ENCODE measurements around the gene NUP107.

Gene NUP107

DNA sequence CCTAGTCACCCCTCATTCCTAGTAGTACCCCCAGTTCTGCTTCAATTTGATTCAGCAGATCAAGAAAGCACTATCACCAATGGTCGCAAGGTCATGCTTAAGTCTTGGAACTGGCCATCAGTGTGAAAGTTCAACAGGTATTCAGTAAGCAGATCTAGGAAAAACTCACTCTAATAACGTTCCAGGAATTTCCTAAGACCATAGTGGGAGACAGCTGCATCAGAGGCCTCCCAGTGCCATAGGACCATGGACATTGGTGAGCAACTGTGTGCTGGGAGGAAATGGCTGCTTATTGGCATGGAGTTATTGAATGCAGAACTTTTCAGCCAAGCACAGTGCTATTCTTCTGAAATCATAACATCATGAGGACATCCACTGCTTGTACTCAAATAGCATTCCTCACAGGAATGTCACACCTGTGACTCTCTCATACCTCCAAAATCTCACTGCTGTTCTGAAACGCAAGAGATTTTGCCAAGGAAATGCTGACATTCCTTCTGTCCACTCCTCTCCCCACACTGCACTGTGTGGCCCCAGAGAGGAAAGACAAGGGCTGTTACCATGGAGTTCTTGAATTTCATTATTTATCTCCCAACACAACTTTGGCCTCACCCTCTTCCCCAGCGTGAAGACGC lies 90.3 kb downstream of the NUP107 start:
- no peak for DNase-seq

DNA sequence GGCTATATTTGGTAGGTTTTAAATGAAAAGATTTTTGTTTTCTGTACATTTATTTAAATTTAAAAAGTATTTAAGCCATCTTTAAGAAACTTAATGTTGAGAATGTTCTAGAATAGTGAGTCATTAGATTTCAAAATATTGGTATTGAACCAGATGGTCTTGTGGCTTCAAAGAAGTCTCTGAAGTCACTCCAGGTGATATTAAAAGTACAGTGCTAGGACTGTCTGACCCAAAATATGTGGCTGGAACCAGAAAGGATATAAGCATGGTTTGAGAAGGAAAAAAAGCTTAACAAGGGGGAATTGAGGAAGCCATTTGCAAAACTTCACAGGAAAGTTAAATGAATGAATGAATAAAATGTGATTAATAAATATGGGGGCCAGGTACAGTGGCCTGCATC lies 92.5 kb downstream of the NUP107 start:
- no peak for DNase-seq

DNA sequence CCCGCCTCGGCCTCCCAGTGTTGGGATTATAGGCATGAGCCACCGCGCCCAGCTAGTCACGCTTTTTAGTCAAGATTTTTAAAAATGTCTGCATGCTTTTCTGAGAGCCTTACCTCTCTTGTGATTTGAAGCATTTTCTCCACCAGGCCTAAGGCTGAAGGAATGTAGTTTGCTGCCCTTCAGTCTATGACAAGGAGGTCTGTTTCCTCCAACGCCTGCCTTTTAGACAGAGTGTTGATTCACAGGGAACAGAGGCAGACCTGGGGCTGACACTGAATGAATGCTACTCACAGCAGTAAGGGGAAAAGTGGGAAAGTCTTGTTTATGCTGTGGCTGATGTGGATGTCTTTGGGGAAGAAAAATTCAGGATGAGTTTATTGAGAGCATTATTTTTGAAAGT lies 94.0 kb downstream of the NUP107 start:
- DNase-seq: no peak

DNA sequence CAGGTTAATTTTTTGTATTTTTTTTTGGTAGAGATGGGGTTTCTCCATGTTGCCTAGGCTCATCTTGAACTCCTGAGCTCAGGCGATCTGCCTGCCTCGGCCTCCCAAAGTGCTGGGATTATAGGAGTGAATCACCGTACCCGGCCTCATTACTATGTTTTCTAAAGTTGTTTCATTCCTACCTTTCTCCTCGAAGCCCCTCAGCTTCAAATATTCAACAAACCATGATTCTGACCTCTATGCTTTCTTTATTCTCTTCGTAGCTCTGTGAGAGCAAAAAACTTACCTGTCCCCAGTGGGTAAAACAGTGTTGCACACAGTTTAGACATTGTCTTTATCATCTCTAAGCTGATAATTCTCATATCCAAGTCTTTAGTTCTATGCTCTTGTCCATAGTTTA lies 95.0 kb downstream of the NUP107 start:
- DNase-seq: no peak

DNA sequence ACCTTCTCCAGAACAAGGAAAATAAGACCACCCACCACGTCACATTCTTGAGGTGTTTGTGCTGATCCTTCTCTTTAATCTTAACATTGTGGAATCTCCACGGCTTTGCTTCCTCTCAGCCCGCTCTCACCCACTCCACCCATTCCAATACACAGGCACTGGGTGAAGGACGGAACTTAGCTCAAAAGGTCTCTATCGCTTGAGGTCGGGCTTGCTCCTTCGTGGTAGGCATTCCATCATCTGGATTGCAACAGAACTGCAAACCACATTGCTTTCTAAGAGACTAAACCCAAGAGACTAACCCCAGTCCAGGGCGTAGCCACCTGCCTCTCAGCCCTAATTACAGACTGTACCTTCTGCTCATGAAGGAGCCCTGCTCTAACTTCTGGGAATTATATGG lies 97.2 kb downstream of the NUP107 start:
- no peak for DNase-seq

DNA sequence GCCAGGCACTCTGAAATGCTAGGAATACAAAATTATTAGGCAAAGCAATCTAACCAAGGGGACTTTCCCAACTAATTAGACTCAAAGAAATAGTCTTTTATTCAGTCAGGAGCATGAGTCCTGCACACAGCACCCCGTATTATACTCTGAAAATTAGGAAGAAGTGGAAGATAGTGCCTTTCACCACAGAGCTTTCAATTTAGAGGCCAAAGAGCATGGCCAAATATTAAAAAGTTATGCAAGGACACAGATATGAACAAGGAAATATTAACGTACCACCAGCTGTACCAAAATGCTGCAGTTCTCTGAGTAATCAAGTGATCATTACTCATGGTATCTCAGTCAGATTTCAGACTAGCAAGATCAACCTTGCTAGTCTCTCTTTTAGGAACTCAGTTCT lies 98.6 kb downstream of the NUP107 start:
- no peak for DNase-seq

DNA sequence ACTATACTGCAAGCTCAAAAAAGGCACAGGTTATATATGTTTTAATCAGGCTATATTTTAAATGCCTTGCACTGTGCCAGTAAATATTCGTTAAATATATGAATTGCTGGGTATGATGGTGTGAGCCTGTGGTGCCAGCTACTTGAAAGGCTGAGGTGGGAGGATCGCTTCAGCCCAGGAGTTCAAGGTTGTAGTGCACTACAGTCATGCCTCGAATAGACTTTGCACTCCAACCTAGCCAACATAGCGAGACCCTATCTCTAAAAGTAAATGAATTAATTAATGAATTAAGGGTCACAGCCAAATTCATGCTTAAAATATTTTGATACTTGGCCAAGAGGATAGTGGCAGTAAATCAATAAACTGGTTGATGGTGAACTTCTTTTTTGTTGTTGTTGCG lies 99.0 kb downstream of the NUP107 start:
- DNase-seq: no peak

DNA sequence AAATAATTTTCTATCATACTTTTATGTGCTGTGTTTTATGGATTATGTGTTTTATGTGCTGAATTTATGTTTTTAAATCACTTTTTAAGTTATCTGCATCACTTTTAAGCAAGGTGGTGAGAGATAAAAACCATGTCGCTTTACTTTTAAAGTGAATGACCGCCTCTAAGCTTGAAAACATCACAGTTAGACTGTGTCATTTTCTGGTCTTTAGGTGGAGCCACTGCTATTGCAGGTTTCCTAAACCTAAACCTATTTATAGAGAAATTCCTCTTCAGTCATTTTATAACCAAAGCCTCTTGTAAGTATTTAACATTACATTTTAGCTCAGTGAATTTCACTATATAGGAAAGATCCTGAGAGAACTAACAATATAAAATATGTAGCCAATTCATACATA lies 100.2 kb downstream of the NUP107 start:
- DNase-seq: no peak

DNA sequence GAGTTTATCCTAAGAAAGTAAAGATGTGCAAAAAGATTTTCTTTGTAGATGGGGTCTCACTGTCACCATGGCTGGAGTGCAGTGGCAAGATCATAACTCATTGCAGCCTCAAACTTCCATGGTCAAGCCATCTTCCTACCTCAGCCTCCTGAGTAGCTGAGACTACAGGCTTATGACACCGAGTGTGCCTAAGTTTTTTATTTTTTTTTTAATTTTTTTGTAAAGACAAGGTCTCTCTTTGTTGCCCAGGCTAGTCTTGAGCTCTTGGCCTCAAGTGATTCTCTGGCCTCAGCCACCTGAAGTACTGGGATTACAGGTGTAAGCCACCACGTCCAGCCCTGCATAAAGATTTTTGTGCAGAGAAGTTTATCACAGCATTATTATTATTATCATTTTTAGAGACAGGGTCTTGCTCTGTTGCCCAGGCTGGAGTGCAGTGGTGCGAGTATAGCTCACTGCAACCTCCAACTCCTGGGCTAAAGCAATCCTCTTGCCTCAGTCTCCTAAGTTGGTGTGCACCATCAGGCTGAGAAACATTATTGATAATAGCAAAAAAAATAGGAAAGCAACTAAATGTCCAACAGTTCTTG lies 101.9 kb downstream of the NUP107 start:
- no peak for DNase-seq

DNA sequence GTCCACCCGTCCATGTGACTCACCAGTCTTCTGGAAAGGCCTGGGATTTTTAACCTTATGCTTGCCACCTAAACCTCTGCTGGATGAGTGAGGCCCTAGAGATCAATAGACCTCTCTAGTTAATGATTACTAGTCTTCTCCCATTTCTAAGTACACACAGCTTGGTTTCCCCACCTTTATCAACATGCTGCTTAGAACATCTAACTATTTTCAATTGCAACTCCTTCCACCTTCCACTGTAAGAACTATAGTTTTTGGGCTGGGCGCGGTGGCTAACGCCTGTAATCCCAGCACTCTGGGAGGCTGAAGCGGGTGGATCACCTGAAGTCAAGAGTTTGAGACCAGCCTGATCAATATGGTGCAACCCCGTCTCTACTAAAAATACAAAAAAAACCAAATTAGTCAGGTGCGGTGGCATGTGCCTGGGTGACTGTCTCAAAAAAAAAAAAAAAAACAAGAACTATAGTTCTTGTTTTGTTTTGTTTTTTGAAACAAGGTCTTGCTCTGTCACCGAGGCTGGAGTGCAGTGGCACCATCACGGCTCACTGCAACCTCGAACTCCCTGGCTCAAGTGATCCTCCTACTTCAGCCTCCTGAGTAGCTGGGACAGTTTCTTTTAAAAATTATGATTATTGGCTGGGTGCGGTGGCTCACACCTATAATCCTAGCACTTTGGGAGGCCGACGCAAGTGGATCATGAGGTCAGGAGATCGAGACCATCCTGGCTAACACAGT lies 102.5 kb downstream of the NUP107 start:
- no peak for DNase-seq

DNA sequence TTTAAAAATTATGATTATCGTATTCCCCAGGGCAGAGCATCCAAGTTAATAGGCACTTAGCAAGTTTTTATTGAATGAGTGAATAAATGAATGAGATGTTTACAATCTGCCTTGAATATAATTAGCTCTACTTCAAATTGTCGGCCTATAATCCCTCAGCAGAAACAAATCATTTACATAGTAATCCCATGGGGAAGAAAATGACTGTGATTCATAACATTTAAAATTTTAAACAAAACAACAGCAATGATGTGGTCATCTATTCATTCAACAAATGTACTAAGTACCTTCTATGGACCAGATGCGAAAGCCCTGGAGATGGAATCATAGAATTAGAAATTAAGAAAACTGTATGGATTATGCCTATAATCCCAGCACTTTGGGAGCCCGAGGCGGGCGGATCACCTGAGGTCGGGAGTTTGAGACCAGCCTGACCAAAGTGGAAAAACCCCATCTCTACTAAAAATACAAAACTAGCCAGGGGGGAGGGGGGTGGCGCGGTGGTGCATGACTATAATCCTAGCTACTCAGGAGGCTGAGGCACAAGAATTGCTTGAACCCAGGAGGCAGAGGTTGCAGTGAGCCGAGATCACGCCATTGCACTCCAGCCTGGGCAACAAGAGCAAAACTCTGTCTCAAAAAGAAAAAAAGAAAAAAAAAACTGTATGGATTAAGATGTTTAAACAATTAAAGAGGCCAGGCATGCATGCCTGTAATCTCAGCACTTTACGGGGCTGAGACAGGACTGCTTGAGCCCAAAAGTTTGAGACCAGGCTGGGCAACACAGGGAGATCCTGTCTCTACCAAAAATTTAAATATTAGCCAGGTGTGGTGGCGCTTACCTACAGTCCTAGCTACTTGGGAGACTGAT lies 103.5 kb downstream of the NUP107 start:
- DNase-seq: no peak

DNA sequence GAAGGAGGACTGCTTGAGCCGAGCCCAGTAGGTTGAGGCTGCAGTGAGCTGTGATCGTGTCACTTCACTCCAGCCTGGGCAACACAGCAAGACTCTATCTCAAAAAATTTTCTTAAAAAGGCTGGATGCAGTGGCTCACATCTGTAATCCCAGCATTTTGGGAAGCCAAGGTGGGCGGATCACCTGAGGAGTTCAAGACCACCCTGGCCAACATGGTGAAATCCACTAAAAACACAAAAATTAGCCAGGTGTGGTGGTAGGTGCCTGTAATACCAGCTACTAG lies 104.1 kb downstream of the NUP107 start:
- DNase-seq: no peak

DNA sequence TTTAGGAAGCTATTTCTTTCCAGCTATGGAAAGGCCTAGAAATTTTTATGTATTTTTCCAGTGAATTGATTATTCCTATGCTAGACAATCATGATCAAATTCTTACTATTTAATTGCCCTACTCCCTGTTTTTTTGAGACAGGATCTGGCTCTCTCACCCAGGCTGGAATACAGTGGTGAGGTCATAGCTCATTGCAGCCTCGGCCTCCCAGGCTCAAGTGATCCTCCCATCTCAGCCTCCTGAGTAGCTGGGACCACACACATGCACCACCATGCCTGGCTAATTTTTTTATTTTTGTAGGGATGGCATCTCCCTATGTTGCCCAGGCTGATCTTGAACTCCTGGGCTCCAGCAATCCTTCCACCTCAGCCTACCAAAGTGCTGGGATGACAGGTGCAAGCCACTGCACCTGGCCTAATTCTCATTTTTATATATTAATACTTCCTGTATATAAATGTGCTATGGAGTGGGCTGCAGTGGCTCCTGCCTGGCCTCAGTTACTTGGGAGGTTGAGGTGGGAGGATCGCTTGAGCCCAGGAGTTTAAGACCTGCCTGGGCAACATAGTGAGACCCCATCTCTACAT lies 105.2 kb downstream of the NUP107 start:
- DNase-seq: no peak

DNA sequence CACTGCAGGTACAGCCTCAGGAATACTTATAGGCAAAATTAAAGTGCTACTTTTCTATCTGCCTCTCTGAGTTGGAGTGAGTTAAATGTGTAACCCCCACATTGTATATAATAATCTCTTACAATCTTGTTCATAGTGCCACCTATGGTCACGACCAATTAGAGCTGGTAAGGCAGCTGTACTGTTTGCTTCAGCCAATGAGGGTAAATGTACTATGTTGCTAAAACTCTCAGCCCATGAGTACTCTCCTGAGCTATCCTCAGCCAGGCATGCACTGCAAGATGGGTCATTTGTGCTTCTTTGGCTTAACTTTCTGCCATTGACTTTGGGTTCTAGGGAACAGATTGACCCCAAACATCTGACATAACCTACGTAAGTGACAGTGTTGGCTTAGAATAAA lies 106.2 kb downstream of the NUP107 start:
- DNase-seq: no peak

DNA sequence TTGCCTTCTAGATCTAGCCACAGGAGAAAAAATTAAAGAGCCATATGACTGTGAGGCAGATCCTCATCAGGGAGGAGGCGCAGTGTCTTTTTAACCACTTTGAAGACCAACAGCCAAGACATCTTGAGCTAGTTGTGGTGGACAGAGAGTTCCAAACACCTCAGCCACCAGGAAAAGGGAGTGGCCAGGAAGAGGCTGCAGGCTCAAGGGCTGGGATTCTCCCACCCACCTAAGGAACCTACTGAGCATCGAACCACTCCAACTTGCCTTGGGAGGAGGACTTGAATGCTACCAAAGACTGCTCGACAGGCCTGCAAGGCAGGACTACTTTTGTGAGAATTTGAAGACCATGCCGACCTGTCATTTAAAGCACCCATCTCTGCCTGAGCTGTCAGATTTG lies 106.7 kb downstream of the NUP107 start:
- no peak for DNase-seq

DNA sequence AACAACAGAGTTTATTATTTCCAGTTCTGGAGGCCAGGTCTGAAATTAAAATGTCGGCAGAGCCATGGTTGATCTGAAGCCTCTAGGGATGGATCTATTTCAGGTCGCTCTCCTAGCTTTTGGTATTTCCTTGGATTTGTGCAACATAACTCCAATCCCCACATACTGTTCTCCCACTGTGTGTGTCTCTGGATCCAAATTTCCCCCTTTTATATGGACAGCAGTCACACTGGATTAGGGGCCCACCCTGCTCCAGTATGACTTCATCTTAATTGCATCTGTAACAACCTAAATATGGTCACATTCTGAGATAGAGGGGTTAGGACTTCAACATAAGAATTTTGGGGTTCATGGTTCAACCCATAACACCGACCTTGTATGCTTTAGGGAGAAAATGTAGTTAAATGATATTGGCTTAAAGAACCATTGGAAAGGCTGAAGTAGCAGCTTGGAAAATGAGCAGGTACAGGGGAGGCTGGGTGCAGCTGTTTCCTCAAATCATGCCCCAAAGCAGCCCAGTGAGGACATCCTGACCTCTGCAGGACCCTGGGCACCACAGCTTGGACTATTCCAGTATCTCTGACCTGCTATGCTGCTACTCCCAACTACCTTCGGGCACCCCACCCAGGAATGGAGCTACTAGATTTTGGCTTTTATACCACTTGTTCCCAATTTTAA lies 107.3 kb downstream of the NUP107 start:
- DNase-seq: no peak

DNA sequence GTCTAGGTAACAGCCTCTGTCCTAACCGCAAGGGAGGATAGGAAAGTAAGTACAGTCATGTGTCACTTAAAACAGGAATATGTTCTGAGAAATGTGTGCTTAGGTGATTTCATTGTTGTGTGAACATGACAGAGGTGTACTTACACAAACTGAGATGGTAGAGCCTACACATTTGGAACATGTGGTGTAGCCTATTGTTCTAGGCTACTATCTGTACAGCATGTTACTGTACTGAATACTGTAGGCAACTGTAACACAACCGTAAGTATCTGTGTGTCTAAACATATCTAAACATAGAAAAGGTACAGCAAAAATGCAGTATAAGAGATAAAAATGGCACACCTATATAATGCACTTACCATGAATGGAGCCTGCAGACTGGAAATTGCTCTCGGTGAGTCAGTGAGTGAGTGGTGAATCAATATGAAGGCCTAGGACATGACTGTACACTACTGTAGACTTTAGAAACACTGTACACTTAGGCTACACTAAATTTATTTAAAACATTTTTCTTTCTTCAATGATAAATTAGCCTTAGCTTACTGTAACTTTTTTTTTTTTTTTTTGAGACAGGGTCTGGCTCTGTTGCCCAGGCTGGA lies 108.0 kb downstream of the NUP107 start:
- DNase-seq: no peak
